IPS DF 6.9 (cell line): ENCODE measurements around the gene CXCL12.

ENCODE experiments used
- DNase-seq: peaks from one replicate; pipeline ENCODE4 v3.0.0-alpha.2; 2013; ENCODE audit warnings: low read depth, low spot score
- H3K27ac ChIP-seq: one replicate; pipeline ENCODE4 v1.5.1; 2013; ENCODE audit warnings: low read length, control low read depth
- H3K27me3 ChIP-seq: 2 replicates; pipeline ENCODE4 v1.6.1; 2013; ENCODE audit warnings: mild to moderate bottlenecking, low read length; ENCODE audit not compliant: control insufficient read depth, insufficient read depth
- H3K36me3 ChIP-seq: 2 replicates; pipeline ENCODE4 v1.6.1; 2013; ENCODE audit warnings: low read length; ENCODE audit not compliant: control insufficient read depth, insufficient read depth
- H3K4me1 ChIP-seq: 2 replicates; pipeline ENCODE4 v1.6.1; 2013; ENCODE audit warnings: low read length; ENCODE audit not compliant: control insufficient read depth, insufficient read depth
- H3K4me3 ChIP-seq: 2 replicates; pipeline ENCODE4 v1.5.1; 2013; ENCODE audit warnings: mild to moderate bottlenecking, low read length
- H3K9me3 ChIP-seq: 2 replicates; pipeline ENCODE4 v1.6.1; 2013; ENCODE audit warnings: low read length, inconsistent platforms; ENCODE audit not compliant: control insufficient read depth, insufficient read depth
- WGBS: extraction: QIAGEN DNeasy Blood & Tissue Kit; methylation state at CpG from one replicate; pipeline ENCODE4 v1.1.7; 2013; ENCODE audit warnings: mixed read lengths, missing lambda C conversion rate; ENCODE audit not compliant: insufficient read length, insufficient coverage; 5-methylcytosine and 5-hydroxymethylcytosine counted together

The CXCL12 gene

DNA sequence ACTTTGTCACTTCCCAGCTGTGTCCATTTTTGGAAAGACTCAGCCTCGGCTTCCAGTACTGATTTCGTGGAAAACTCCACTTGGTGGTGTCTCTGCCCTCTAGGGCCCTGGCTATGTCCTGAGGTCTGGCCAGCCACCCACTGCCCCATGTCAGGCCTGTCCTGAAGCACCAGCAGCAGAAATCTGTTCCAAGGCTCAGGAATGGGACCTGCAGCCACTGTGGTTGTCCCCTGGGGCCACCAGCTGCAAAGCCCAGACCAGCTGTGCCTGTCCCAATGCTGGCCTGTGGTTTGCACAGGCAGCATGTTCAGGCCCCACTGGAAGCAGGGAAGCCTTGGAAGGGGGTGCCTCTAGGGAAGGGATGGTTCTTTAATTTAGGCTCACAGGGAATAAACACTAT lies 21.2 kb downstream of the CXCL12 start:
- no CpG with 5 or more reads among the region's 2 CpGs for WGBS
- peaks cover 3% of the 10 kb centered on the region for H3K4me1 ChIP-seq

DNA sequence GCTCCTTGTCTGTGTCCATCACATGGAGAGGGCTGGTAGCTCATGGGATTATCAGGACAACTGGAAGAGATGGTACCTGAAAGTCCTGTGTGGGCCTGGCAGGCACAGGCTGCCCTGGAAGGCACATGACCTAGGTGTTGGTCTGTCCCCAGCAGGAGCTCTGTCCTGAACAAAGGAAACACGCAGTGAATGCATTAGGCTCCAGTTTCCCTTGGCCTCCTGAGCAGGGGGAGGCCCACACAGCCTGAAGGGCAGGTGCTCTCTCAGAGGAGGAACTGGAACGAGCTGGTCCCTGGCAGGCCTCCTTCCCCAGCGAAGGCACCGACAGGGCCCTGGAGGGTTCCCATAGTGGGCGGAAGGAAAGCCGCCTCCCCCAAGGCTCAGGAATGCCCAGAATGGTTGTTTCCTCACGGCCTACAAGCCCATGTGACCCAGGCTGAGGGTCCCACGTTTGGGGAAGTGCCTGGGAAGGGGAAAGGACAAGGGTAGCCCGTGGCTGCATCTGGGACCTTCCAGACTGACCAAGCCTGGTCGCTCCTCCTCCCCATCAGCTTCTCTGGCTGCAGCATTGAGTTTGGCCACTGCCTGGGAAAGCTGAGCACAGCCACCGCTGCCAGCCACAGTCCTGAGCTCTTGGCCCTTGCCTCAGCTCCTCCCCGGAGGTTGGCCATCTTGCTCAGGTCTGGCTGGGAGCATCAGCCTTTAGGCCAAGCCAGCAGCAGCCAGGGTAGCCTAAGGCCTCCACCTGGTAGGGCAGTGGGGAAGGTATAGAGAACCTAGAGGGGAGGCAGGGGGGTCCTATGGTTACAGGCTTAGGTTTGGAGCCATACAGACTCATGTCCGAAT lies 21.8 kb downstream of the CXCL12 start:
- DNase-seq = no peak
- H3K4me3 ChIP-seq = no peak overlapping the region
- H3K27ac ChIP-seq = no peak overlapping the region
- H3K4me1 ChIP-seq = peaks cover 3% of the 10 kb centered on the region
- no peaks in the 10 kb centered on the region for H3K9me3 ChIP-seq
- no peaks in the 10 kb centered on the region for H3K36me3 ChIP-seq
- no peaks in the 10 kb centered on the region for H3K27me3 ChIP-seq
- no CpG with 5 or more reads among the region's 13 CpGs for WGBS

More for the DNA sequence above, 21.2 kb downstream of the CXCL12 start:
- Histone ChIP-seq H3K4me3 (no peak overlapping the region), H3K27ac (no peak overlapping the region), H3K9me3 (no peaks in the 10 kb centered on the region), H3K27me3 (no peaks in the 10 kb centered on the region), H3K36me3 (no peaks in the 10 kb centered on the region)
- DNase-seq = no peak

DNA sequence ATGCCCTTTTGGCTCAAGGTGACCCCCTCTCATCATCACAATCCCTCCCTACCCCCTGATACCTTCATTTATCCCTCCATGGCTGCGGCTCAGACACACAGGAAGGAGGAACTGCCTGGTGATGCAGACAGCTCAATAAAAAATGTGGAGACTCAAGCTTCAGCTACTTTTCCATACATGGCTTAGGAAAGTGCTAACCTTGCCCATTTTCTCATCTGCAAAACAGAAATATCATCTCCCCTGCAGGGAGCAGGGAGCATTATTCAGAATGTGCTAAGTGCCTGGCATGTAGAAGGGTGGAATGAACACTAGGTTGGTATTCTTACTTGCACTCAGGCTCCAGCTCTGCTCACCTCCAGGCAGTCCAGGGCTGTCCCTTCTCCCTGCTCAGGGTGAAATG lies 23.8 kb downstream of the CXCL12 start:
- Histone ChIP-seq H3K4me3 (no peak overlapping the region), H3K4me1 (peaks cover 3% of the 10 kb centered on the region), H3K36me3 (no peaks in the 10 kb centered on the region), H3K27me3 (no peaks in the 10 kb centered on the region), H3K27ac (no peak overlapping the region), H3K9me3 (no peaks in the 10 kb centered on the region)
- WGBS = no CpG with 5 or more reads among the region's 1 CpG
- DNase-seq = no peak

DNA sequence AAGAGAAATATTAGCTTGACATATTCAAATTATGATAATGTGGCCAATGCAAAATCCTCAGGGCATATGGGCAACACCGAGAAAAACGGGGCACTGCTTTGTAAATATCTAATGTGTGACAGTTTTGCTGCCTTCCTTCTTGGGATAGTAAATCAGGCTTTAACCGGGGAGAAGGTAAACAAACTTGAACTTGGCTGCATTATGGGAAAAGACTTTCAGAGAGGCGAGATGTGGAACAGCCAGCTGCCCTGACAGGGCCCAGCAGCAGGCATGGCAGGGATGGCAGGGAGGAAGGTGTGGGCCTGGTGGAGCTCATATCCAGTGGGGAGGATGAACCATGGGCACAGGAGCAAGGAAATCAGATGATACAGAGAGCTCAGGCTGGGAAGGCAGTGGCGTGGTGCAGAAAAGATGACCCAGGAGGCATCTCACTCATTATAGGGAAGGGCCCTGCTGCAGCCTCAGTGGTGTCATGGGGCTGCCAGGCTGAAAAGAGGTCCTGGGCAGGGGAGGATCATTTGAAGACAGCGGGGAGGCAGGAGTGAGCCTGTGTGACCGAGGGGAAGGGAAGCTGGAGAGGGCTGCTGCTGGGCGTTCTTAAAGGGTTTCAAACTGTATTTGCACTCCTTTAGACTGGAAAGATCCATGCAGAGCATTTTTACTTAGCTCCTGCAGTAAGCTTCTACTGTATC lies 26.7 kb downstream of the CXCL12 start:
- Histone ChIP-seq H3K4me3 (no peak overlapping the region), H3K27me3 (no peaks in the 10 kb centered on the region), H3K36me3 (no peaks in the 10 kb centered on the region), H3K4me1 (peaks cover 2% of the 10 kb centered on the region; the same call in 1 of the 2 replicates), H3K27ac (no peak overlapping the region), H3K9me3 (no peaks in the 10 kb centered on the region)
- no CpG with 5 or more reads among the region's 8 CpGs for WGBS
- no peak for DNase-seq

DNA sequence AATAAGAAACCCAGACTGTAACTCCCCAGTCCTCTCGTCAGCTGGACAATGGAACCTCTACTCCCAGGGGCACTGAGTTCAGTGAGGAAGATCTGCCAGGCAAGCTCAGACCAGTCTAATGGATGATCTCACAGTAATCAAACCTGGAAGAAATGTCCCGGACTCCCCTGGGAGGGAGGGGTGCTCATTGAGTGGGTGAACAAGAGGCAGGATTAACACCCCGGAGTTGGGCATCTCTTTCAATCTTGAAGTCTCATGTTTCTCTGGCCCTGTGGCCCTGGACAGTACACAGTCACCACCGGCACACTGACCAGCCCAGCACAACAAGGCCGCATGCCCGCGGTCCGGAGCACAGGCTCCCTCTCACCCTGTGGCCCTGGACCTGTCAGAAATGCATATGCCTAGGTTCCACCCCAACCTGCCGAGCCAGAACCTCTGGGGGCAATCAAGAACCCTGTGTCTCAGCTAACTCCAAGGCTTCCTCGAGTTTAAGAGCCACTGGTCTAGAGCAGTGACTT lies 27.8 kb downstream of the CXCL12 start:
- no CpG with 5 or more reads among the region's 10 CpGs for WGBS
- no peak for DNase-seq
- H3K27ac ChIP-seq = no peak overlapping the region
- no peaks in the 10 kb centered on the region for H3K27me3 ChIP-seq
- H3K36me3 ChIP-seq = no peaks in the 10 kb centered on the region
- 0 out of 2 replicates have a peak, but pooled peaks cover 1% of the 10 kb centered on the region for H3K4me1 ChIP-seq
- H3K9me3 ChIP-seq = no peaks in the 10 kb centered on the region
- no peak overlapping the region for H3K4me3 ChIP-seq

DNA sequence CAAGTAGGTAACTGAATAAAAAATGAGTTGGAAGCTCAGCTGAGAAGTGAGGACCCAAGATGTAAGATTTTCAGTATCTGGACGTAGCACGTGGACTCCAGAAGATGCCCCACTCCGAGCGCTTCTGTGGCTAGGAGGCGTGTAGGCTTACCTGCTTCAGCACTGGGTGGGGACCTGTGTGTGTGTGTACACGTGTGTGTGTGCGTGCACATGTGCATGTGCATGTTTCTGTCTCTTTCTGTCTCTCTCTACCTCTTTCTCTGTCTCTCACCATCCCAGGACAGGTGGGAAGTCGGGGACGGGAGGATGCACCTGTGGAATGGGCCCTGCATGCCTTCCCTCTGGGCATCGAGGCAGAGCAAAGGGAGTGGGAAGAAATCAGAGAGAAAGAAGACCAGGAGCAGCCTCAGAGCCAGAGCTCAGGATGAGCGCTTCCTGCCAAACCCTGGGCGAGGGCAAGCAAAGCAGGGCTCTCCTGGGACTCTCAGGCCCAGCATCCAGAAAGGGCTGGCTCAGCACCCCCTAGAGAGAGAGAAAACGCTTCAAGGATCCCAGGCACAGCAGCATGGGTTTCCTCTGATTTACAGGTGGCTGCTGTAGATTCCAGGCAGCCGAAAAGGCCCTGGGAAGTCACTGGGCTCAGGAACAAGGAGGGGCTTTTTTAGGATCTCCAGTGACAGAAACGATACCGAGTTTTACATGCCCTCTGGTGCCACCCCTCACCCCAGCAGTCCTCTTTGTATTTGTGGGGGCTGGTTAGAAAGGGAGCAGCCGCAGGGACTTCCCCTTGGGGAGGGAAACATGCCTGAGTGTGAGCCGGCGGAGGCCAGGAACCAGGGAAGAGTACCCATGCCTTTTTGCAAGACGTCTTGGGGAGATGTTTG lies 28.5 kb downstream of the CXCL12 start:
- DNase-seq = no peak
- Histone ChIP-seq H3K4me3 (no peak overlapping the region), H3K4me1 (0 out of 2 replicates have a peak, but pooled peaks cover 1% of the 10 kb centered on the region), H3K36me3 (no peaks in the 10 kb centered on the region), H3K27ac (no peak overlapping the region), H3K27me3 (no peaks in the 10 kb centered on the region), H3K9me3 (no peaks in the 10 kb centered on the region)
- no CpG with 5 or more reads among the region's 20 CpGs for WGBS

DNA sequence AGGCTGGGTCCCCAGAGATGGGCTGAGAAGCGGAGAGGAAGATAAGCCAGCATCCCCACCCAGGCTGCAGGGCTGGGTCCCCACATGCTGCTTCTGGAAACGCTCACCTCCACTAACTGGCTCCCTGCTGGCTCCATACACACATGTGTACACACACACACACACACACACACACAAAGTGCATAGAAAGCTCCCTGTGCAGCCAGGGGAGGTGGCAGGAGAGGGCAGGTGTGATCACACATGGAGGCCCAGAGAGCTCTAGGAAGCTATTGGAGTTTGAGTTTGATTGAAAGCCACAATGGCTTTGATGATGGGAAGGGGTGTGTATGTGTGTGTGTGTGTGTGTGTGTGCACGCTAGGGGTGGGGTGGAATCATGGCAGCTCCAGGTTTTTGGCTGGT lies 29.3 kb downstream of the CXCL12 start:
- Histone ChIP-seq H3K36me3 (no peaks in the 10 kb centered on the region), H3K4me1 (0 out of 2 replicates have a peak, but pooled peaks cover 1% of the 10 kb centered on the region), H3K9me3 (no peaks in the 10 kb centered on the region), H3K4me3 (no peak overlapping the region), H3K27ac (no peak overlapping the region), H3K27me3 (no peaks in the 10 kb centered on the region)
- no CpG with 5 or more reads among the region's 3 CpGs for WGBS
- no peak for DNase-seq

DNA sequence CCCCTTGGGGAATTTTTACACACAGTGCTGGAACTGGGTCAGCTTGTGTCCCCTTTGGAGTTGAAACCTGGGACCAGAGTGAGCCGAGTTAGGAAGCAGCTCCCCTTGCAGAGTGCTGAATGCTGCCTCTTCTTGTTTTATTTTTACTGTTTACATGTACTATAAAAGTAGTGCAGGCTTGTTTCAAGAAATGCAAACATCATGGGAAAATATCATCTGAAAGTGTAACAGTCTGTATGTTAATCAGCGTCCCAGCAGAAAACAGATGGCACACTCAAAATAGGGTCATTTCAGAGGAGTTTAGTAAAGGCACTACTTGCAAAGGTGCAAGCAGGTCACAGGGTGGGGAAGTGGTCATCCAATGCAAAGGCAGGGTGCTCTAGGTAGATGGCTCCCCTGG lies 30.1 kb downstream of the CXCL12 start:
- Histone ChIP-seq H3K4me3 (no peak overlapping the region), H3K27me3 (no peaks in the 10 kb centered on the region), H3K4me1 (no peaks in the 10 kb centered on the region), H3K27ac (no peak overlapping the region), H3K9me3 (no peaks in the 10 kb centered on the region), H3K36me3 (no peaks in the 10 kb centered on the region)
- no CpG with 5 or more reads among the region's 2 CpGs for WGBS
- no peak for DNase-seq

DNA sequence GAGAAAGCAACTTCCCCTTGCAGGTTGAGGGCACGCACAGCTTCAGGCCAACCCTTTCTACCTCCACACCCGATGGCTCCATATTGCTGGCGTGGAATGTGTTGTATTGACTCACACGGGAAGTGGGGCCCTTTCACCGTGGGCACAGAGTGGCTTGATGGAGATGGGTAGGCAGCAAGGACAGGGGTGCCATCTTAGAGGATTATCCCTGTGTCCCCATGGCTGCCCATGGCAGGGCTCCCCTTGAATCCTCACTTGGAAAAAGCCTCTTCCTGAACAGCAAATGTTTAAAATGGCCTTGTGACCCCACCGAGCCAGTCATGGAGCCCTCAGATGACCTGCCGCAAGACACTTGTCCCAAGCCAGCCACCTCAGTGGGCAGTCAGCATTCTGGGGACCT lies 31.2 kb downstream of the CXCL12 start:
- WGBS = no CpG with 5 or more reads among the region's 7 CpGs
- Histone ChIP-seq H3K27me3 (no peaks in the 10 kb centered on the region), H3K36me3 (no peaks in the 10 kb centered on the region), H3K9me3 (no peaks in the 10 kb centered on the region), H3K4me3 (no peak overlapping the region), H3K27ac (no peak overlapping the region), H3K4me1 (no peaks in the 10 kb centered on the region)
- DNase-seq = no peak

DNA sequence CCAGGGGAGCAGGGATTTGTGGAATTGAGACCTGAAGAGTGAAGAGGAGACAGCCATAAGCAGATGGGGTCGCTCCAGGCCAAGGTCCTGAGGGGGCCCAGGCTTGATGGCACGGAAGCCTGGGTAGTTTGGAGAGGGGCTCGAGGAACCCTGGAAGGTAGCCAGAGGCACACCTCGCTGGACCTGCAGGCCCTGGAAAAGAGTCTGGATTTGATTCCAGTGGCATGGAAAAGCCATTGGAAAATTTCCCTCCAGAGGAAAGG lies 31.8 kb downstream of the CXCL12 start:
- H3K9me3 ChIP-seq = no peaks in the 10 kb centered on the region
- DNase-seq = no peak
- no peak overlapping the region for H3K4me3 ChIP-seq
- no peaks in the 10 kb centered on the region for H3K27me3 ChIP-seq
- no peak overlapping the region for H3K27ac ChIP-seq
- no peaks in the 10 kb centered on the region for H3K4me1 ChIP-seq
- WGBS = no CpG with 5 or more reads among the region's 4 CpGs
- no peaks in the 10 kb centered on the region for H3K36me3 ChIP-seq
